DOHH2 (cell line): ENCODE data around the gene SYT6.

Experiments used
- H3F3A ChIP-seq: fragments of 200-600 bp; sonication (generic), shearing (Covaris generic); 2 replicates; pipeline ENCODE4 v1.6.0; 2016; ENCODE audit warnings: antibody characterized with exemption, mild to moderate bottlenecking; ENCODE audit not compliant: control insufficient read depth, insufficient read depth
- H3K27ac ChIP-seq: fragments of 200-600 bp; sonication (generic); 2 replicates; pipeline ENCODE4 v1.5.1; 2014; ENCODE audit warnings: low read depth, mild to moderate bottlenecking, low read length, moderate library complexity
- H3K27me3 ChIP-seq: fragments of 200-600 bp; sonication (generic); 2 replicates; pipeline ENCODE4 v1.6.1; 2014; ENCODE audit warnings: mild to moderate bottlenecking, low read length, mixed read lengths; ENCODE audit not compliant: control insufficient read depth
- H3K36me3 ChIP-seq: fragments of 200-600 bp; sonication (generic); 2 replicates; pipeline ENCODE4 v1.6.1; 2014; ENCODE audit warnings: mild to moderate bottlenecking, low read length, moderate library complexity, mixed read lengths; ENCODE audit not compliant: control insufficient read depth
- H3K4me1 ChIP-seq: fragments of 200-600 bp; sonication (generic); 2 replicates; pipeline ENCODE4 v1.6.1; 2014; ENCODE audit warnings: mild to moderate bottlenecking, low read length, mixed read lengths; ENCODE audit not compliant: control insufficient read depth
- H3K4me2 ChIP-seq: fragments of 200-600 bp; sonication (generic); 2 replicates; pipeline ENCODE4 v1.6.0; 2014; ENCODE audit warnings: mild to moderate bottlenecking, low read length, moderate library complexity
- H3K4me3 ChIP-seq: fragments of 200-600 bp; sonication (generic); 2 replicates; pipeline ENCODE4 v1.5.1; 2014; ENCODE audit warnings: mild to moderate bottlenecking, low read length, mixed read lengths
- H3K79me2 ChIP-seq: fragments of 200-600 bp; sonication (generic); 2 replicates; pipeline ENCODE4 v1.6.1; 2014; ENCODE audit warnings: mild to moderate bottlenecking, low read length, mixed read lengths; ENCODE audit not compliant: control insufficient read depth
- H3K9me2 ChIP-seq: fragments of 200-600 bp; sonication (generic); replicated peaks from 2 replicates; pipeline ENCODE4 v1.6.1; 2014; ENCODE audit warnings: mild to moderate bottlenecking, low read length, mixed read lengths; ENCODE audit not compliant: control insufficient read depth
- H3K9me3 ChIP-seq: fragments of 200-600 bp; sonication (generic); 2 replicates; pipeline ENCODE4 v1.6.1; 2014; ENCODE audit warnings: antibody characterized with exemption, low read length, mixed read lengths; ENCODE audit not compliant: control insufficient read depth, insufficient read depth
- H4K20me1 ChIP-seq: fragments of 200-600 bp; sonication (generic); 2 replicates; pipeline ENCODE4 v1.6.0; 2014; ENCODE audit warnings: low read depth, mild to moderate bottlenecking, antibody characterized with exemption, low read length, moderate library complexity; ENCODE audit not compliant: control insufficient read depth, insufficient read depth
- EZH2phosphoT487 ChIP-seq: fragments of 200-600 bp; sonication (generic); IDR thresholded peaks from 2 replicates; pipeline ENCODE4 v1.6.1; 2017; ENCODE audit warnings: borderline replicate concordance, mild to moderate bottlenecking, antibody characterized with exemption, low read length, moderate library complexity, mixed read lengths
- TF ChIP-seq, protein P1 (sequence below): fragments of 200-600 bp; sonication (generic); IDR thresholded peaks from one replicate; pipeline ENCODE4 v1.5.1; 2014; ENCODE audit warnings: antibody characterized with exemption, mild to moderate bottlenecking, low read depth, low read length; ENCODE audit not compliant: poor library complexity, severe bottlenecking

Gene SYT6, protein sequence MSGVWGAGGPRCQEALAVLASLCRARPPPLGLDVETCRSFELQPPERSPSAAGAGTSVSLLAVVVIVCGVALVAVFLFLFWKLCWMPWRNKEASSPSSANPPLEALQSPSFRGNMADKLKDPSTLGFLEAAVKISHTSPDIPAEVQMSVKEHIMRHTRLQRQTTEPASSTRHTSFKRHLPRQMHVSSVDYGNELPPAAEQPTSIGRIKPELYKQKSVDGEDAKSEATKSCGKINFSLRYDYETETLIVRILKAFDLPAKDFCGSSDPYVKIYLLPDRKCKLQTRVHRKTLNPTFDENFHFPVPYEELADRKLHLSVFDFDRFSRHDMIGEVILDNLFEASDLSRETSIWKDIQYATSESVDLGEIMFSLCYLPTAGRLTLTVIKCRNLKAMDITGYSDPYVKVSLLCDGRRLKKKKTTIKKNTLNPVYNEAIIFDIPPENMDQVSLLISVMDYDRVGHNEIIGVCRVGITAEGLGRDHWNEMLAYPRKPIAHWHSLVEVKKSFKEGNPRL

DNA sequence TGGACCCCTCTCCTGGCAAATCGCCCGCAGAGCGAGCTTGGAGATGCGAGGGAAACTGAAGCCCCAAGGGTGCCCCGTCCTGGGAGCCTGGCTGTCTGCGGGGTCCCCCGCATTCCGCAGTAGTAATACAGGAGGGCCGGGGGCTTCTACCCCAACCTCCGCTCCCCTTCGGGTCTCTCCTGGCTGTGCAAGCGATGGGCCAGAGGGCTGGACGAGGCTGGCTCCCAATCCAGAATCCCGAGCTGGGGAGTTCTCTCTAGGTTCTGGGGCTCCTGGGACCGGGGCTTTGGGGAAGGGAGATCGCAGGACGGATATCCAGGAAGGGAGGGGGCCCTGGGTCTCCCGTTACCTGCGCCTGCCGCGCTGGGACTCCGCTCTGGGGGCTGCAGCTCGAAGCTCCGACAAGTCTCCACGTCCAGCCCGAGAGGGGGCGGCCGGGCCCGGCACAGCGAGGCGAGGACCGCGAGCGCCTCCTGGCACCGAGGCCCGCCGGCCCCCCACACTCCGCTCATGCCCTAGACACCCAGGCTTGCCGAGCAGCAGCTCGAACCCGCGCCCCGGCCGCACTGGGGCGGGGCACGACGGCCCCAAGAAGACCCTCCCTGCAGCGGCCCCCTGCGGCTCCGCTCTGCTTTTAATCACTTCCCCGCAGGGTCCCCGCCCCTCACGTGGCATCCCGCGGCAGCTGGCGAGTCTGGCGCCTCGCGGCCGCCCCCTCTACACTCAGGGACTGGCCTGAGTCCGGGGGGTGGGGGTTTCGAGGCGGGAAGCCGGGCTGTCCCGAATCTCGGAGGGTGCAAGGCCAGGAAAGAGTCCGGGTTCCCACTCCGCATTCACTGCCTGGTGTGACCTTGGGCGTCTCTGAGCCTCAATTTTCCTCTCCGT is at the start of gene SYT6:
Gene SYT6, minus strand, starts transcription at position 609 of the 885 bp plus-strand sequence. Its CDS starts 97 bp downstream, at position 512.
- Histone ChIP-seq H3K4me2 (no peak within 1 kb of the TSS), H3K4me1 (no peaks in the 10 kb centered on the region), H3F3A (no peaks in the 10 kb centered on the region), H3K27ac (no peak within 1 kb of the TSS), H3K9me2 (no peaks in the 10 kb centered on the region), H3K4me3 (no peak within 1 kb of the TSS), H3K27me3 (0 out of 2 replicates have a peak, but pooled peaks cover 6% of the 10 kb centered on the region), H4K20me1 (no peaks in the 10 kb centered on the region), H3K9me3 (no peaks in the 10 kb centered on the region), H3K36me3 (no peaks in the 10 kb centered on the region), H3K79me2 (no peaks in the 10 kb centered on the region)
- TF ChIP-seq, protein P1, sequence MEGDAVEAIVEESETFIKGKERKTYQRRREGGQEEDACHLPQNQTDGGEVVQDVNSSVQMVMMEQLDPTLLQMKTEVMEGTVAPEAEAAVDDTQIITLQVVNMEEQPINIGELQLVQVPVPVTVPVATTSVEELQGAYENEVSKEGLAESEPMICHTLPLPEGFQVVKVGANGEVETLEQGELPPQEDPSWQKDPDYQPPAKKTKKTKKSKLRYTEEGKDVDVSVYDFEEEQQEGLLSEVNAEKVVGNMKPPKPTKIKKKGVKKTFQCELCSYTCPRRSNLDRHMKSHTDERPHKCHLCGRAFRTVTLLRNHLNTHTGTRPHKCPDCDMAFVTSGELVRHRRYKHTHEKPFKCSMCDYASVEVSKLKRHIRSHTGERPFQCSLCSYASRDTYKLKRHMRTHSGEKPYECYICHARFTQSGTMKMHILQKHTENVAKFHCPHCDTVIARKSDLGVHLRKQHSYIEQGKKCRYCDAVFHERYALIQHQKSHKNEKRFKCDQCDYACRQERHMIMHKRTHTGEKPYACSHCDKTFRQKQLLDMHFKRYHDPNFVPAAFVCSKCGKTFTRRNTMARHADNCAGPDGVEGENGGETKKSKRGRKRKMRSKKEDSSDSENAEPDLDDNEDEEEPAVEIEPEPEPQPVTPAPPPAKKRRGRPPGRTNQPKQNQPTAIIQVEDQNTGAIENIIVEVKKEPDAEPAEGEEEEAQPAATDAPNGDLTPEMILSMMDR, result no peak
- no peak for TF ChIP-seq EZH2phosphoT487

DNA sequence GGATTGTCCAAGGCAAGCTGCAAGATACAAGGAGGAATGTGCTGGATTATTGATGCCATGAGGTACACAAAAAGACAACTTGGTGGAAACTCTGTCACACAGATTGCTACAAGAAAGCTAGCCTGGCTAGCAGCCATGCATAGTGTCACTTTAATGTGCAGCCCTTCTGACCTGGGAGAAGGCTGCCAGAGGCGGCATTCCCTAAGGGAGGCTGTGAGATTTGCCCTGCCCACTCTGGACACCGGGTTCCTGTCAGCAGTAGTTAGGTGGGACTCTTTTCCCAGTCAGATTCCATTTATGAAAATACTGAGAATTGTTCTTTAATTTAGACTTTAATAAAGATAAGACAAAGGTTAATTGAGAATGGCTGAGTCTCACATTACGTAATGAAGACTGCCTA is 47.8 kb upstream of the SYT6 start:
- no peak for TF ChIP-seq EZH2phosphoT487
- TF ChIP-seq, protein P1, result no peak
- Histone ChIP-seq H3K4me2 (no peak overlapping the region), H3K9me2 (no peaks in the 10 kb centered on the region), H3K4me3 (no peak overlapping the region), H3K4me1 (no peaks in the 10 kb centered on the region), H3K9me3 (no peaks in the 10 kb centered on the region), H3K27ac (no peak overlapping the region), H4K20me1 (no peaks in the 10 kb centered on the region), H3F3A (no peaks in the 10 kb centered on the region), H3K27me3 (no peaks in the 10 kb centered on the region; the same call in 1 of the 2 replicates), H3K36me3 (no peaks in the 10 kb centered on the region), H3K79me2 (no peaks in the 10 kb centered on the region)

DNA sequence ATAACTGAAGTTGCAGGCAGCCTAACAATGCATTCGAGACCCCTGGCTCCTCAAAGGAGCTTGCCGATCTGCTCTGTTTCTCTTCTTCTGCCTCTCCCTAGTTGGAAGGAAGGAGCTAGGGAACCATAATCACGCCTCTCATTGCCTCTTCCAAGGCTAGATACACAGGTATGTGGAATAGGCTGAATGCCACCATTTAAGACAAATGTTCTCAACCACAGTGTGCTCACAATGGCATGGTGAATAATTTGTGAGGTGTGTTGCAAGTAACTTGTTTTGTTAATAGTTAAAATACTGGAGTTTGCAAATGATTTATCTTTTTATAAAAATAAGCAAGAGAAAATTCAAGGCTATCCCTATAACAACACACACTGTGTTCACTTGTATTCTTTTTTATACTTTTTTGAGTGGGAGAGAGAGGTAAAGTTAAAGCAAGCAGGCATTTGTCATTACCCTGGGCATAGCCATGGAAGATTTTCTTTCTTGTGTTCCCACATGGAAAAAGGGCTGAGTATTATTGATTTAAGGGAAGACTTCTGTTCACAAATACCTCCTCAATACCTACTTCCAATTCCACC is 45.4 kb upstream of the SYT6 start:
- no peaks in the 10 kb centered on the region for H3K4me1 ChIP-seq
- no peaks in the 10 kb centered on the region for H3K79me2 ChIP-seq
- no peaks in the 10 kb centered on the region for H3K27me3 ChIP-seq
- no peaks in the 10 kb centered on the region for H3K36me3 ChIP-seq
- no peaks in the 10 kb centered on the region for H3K9me3 ChIP-seq
- TF ChIP-seq, protein P1, result no peak
- TF ChIP-seq EZH2phosphoT487, result no peak
- no peaks in the 10 kb centered on the region for H4K20me1 ChIP-seq
- no peak overlapping the region for H3K27ac ChIP-seq
- H3K9me2 ChIP-seq, result no peaks in the 10 kb centered on the region
- no peak overlapping the region for H3K4me3 ChIP-seq
- no peak overlapping the region for H3K4me2 ChIP-seq
- H3F3A ChIP-seq, result no peaks in the 10 kb centered on the region
